Measurements from ENCODE around the gene WDR33. TPM values are rescaled to one million over a fixed set of nuclear protein-coding genes. Genes with fewer than 3 reads are reported as not detected.

The WDR33 gene
- total and polyA plus RNA-seq, 2 experiments from 2014 or later, result 16.9 to 43.8 TPM

DNA sequence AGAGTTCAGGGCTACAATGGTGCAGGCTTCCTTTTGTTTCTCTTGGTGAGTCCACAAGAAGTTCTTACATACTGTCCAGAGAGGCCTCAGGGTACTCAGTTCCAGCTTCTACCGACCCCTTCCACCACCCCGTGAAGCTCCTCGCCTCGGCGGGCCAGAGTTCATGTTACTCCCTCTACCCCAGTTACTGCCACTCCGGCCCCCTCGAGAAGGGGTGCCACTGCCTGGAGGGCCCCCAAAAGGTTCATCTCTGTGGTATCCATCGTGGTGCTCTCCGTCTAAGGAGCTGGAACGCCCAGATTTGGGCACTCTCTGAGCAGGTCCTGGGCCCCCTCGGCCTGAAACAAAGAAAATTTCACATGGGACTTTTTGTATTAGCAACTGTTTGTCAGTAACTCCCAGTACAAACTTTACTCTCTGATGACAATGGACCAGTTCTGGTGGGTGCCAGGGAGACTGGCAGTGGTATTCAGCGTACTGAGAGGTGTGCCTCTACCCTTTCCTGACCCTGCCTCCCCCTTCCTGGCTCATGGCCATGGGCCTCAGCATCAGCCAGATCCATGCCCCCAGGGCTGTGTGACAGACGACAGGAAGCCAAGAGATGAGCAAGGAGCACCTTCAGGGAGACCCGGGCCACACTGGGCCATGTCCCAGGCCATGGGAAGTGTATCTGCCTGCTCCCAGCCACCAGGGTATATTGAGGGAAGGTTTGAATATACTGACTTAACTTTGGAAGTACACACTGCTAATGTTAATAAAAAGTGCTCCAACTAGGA lies 104.6 kb downstream of the WDR33 start:
- H3K9me3 ChIP-seq (ENCODE audit: low read depth), result no peaks in the 10 kb centered on the region
- H3K79me2 ChIP-seq (ENCODE audit: insufficient read depth), result peaks cover 26% of the 10 kb centered on the region
- H3K9ac ChIP-seq, result no peak overlapping the region
- peaks cover 33% of the 10 kb centered on the region for H3F3A ChIP-seq (ENCODE audit: insufficient read depth)
- TF ChIP-seq EZH2phosphoT487 (IDR thresholded peaks at IDR 0.05; ENCODE audit: insufficient read depth, low read depth) (no peak), EZH2 (IDR thresholded peaks at IDR 0.05; ENCODE audit: insufficient read depth, poor library complexity, severe bottlenecking) (no peak)
- H3K36me3 ChIP-seq (ENCODE audit: low read depth), result no peaks in the 10 kb centered on the region
- H3K4me1 ChIP-seq (ENCODE audit: insufficient read depth), result peaks cover 29% of the 10 kb centered on the region
- 83 to 85% methylated on average over 14 of the region's 14 CpGs for WGBS, 2 experiments (ENCODE audit: low coverage in 1 of 2, low lambda C conversion rate in 2 of 2, missing lambda C conversion rate in 2 of 2)
- H3K9me2 ChIP-seq (ENCODE audit: insufficient read depth), result no peaks in the 10 kb centered on the region
- no peak overlapping the region for H2AFZ ChIP-seq
- H3K27me3 ChIP-seq (replicated peaks; ENCODE audit: insufficient read depth), result no peaks in the 10 kb centered on the region
- no peaks in the 10 kb centered on the region for H4K20me1 ChIP-seq (ENCODE audit: insufficient read depth)
- in situ Hi-C loops (cut with MboI), result no loop called here
- no peak for DNase-seq
- no peak overlapping the region for H3K4me2 ChIP-seq (ENCODE audit: unreplicated experiment)
- H3K4me3 ChIP-seq, result no peak overlapping the region
- H3K27ac ChIP-seq, result peak overlapping the region; percentile 47

DNA sequence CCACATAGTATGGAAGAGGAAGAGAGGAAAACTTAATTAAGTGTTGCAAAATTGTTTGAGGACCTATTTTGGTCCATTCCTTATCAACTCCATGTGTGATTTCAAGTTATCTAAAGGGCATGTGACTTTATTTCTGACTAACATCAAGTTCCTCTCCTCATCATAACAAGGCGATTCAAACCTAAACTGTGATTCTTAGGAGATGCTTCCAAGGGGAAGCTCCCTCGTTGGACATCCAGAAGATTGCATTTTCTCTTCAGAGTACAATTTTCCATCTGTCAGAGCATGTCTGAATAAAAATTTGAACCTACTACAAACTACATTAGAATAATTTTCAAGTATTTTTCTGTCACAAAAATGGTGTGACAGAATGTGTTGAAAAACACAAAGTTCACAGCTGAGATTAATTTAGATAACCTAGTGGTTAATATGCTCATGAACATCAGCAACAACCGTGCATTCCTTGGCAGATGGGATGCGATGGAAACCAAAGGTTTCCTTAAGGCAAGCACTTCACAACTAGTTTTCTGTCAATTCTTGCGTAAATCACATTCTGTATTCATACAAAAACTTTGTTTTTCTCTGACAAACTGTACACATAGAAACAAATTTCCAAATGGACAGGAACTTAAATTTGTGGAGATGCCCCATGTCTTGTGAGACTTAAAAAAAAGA lies 105.4 kb downstream of the WDR33 start:
- no peaks in the 10 kb centered on the region for H3K27me3 ChIP-seq (replicated peaks; ENCODE audit: insufficient read depth)
- H3K9ac ChIP-seq, result 0 out of 2 replicates have a peak overlapping the region, but pooled peaks have one; percentile 12
- no peaks in the 10 kb centered on the region for H3K36me3 ChIP-seq (ENCODE audit: low read depth)
- 26 to 29% methylated on average over 5 of the region's 5 CpGs for WGBS, 2 experiments (ENCODE audit: low coverage in 1 of 2, low lambda C conversion rate in 2 of 2, missing lambda C conversion rate in 2 of 2)
- DNase-seq, result peak; percentile 57
- no peaks in the 10 kb centered on the region for H3K9me3 ChIP-seq (ENCODE audit: low read depth)
- no peak overlapping the region for H2AFZ ChIP-seq
- H3K4me3 ChIP-seq, result no peak overlapping the region
- in situ Hi-C loops (cut with MboI), result no loop called here
- H3K79me2 ChIP-seq (ENCODE audit: insufficient read depth), result peaks cover 26% of the 10 kb centered on the region
- H3F3A ChIP-seq (ENCODE audit: insufficient read depth), result peaks cover 33% of the 10 kb centered on the region
- no peaks in the 10 kb centered on the region for H4K20me1 ChIP-seq (ENCODE audit: insufficient read depth)
- H3K9me2 ChIP-seq (ENCODE audit: insufficient read depth), result no peaks in the 10 kb centered on the region
- no peak for TF ChIP-seq EZH2phosphoT487 (IDR thresholded peaks at IDR 0.05; ENCODE audit: insufficient read depth, low read depth)
- no peak for TF ChIP-seq EZH2 (IDR thresholded peaks at IDR 0.05; ENCODE audit: insufficient read depth, poor library complexity, severe bottlenecking)
- peak overlapping the region; percentile 47 for H3K27ac ChIP-seq
- peak overlapping the region; percentile 47 for H3K4me2 ChIP-seq (ENCODE audit: unreplicated experiment)
- H3K4me1 ChIP-seq (ENCODE audit: insufficient read depth), result peaks cover 34% of the 10 kb centered on the region

DNA sequence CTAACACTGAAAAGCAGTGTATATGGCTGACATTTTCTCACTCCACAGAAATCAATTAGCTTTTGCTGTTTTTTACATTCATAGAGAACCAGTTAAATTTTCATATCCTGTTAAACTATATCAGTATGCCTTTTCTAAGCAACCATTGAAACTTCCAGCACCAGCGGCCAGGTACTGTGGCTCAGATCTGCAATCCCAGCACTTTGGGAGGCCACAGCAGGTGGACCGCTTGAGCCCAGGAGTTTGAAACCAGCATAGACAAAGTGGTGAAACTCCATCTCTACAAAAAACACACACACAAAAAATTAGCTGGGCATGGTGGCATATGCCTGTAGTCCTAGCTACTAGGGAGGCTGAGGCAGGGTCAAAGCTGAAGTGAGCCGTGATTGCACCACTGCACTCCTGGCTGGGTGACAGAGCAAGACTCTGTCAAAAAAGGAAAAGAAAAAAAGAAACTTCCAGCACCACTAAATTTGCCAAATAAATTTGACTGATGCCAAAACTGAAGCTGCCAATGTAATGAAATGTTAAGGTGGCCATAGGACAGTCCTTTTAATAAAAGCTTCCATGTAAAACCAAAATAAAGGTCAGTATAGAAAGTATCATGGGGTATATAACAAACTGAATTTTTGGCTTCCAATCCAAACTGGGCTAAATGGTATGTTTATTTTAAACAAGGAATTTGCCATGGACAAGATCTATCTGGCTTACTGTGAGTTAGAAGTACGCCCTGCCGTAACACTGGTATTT lies 106.2 kb downstream of the WDR33 start:
- no peak for TF ChIP-seq EZH2 (IDR thresholded peaks at IDR 0.05; ENCODE audit: insufficient read depth, poor library complexity, severe bottlenecking)
- no peak for TF ChIP-seq EZH2phosphoT487 (IDR thresholded peaks at IDR 0.05; ENCODE audit: insufficient read depth, low read depth)
- peak; percentile 12 for DNase-seq
- H3K4me2 ChIP-seq (ENCODE audit: unreplicated experiment), result peak overlapping the region; percentile 47
- H3K27me3 ChIP-seq (replicated peaks; ENCODE audit: insufficient read depth), result no peaks in the 10 kb centered on the region
- WGBS, 2 experiments (ENCODE audit: low coverage in 1 of 2, low lambda C conversion rate in 2 of 2, missing lambda C conversion rate in 2 of 2), result 49 to 50% methylated on average over 5 of the region's 5 CpGs
- peaks cover 26% of the 10 kb centered on the region for H3K79me2 ChIP-seq (ENCODE audit: insufficient read depth)
- no peaks in the 10 kb centered on the region for H3K9me2 ChIP-seq (ENCODE audit: insufficient read depth)
- peaks cover 33% of the 10 kb centered on the region for H3F3A ChIP-seq (ENCODE audit: insufficient read depth)
- no peaks in the 10 kb centered on the region for H3K36me3 ChIP-seq (ENCODE audit: low read depth)
- H3K4me1 ChIP-seq (ENCODE audit: insufficient read depth), result peaks cover 36% of the 10 kb centered on the region
- H3K4me3 ChIP-seq, result no peak overlapping the region
- H3K9ac ChIP-seq, result 0 out of 2 replicates have a peak overlapping the region, but pooled peaks have one; percentile 12
- no peak overlapping the region for H2AFZ ChIP-seq
- no peaks in the 10 kb centered on the region for H4K20me1 ChIP-seq (ENCODE audit: insufficient read depth)
- peak overlapping the region; percentile 47 for H3K27ac ChIP-seq
- H3K9me3 ChIP-seq (ENCODE audit: low read depth), result no peaks in the 10 kb centered on the region
- in situ Hi-C loops (cut with MboI), result no loop called here

- Histone ChIP-seq H3K9me3 (ENCODE audit: low read depth) (no peaks in the 10 kb centered on the region), H3K4me1 (ENCODE audit: insufficient read depth) (peaks cover 36% of the 10 kb centered on the region), H2AFZ (no peak overlapping the region), H4K20me1 (ENCODE audit: insufficient read depth) (no peaks in the 10 kb centered on the region), H3K27ac (no peak overlapping the region), H3K79me2 (ENCODE audit: insufficient read depth) (peaks cover 26% of the 10 kb centered on the region), H3K27me3 (replicated peaks; ENCODE audit: insufficient read depth) (no peaks in the 10 kb centered on the region), H3K4me2 (ENCODE audit: unreplicated experiment) (no peak overlapping the region), H3F3A (ENCODE audit: insufficient read depth) (peaks cover 33% of the 10 kb centered on the region), H3K4me3 (no peak overlapping the region), H3K36me3 (ENCODE audit: low read depth) (no peaks in the 10 kb centered on the region), H3K9ac (no peak overlapping the region), H3K9me2 (ENCODE audit: insufficient read depth) (no peaks in the 10 kb centered on the region)
- TF ChIP-seq EZH2 (IDR thresholded peaks at IDR 0.05; ENCODE audit: insufficient read depth, poor library complexity, severe bottlenecking) (no peak), EZH2phosphoT487 (IDR thresholded peaks at IDR 0.05; ENCODE audit: insufficient read depth, low read depth) (no peak)
- 86 to 91% methylated on average over 5 of the region's 5 CpGs for WGBS, 2 experiments (ENCODE audit: low coverage in 1 of 2, low lambda C conversion rate in 2 of 2, missing lambda C conversion rate in 2 of 2)
- in situ Hi-C loops (cut with MboI), result no loop called here
- DNase-seq, result no peak
Measured at GRCh38 chr2:127703282-127703681, 107.7 kb downstream of the WDR33 start.

Data from GM23248 (cell line).